Endothelial cell of umbilical vein (primary cell): ENCODE measurements around the gene C10orf71. TPM values are rescaled to one million over a fixed set of nuclear protein-coding genes. Genes with fewer than 3 reads are reported as not detected.

ENCODE experiments used
- BruUV-seq: library from RNA; stranded (reverse); fragments of 400-500 nt; replicated peaks from 2 replicates; lab custom pipeline; 2021; lab: Mats Ljungman, UMichigan
- CTCF ChIA-PET: fragments of 300-600, 350-600 bp; sonication (Branson Sonifier 250); formaldehyde crosslinking; loops from one replicate; lab custom pipeline; 2021; ENCODE audit warnings: antibody characterized with exemption, inconsistent platforms; lab: Charles Lee
- POLR2A ChIA-PET: fragments of 300-600, 350-600 bp; sonication (Branson Sonifier 250); formaldehyde crosslinking; loops from one replicate; lab custom pipeline; 2021; ENCODE audit warnings: antibody characterized with exemption, inconsistent platforms; lab: Charles Lee
- DNase-seq: peaks from one replicate; pipeline ENCODE4 v3.0.0-alpha.2; 2011; ENCODE audit warnings: low read depth, low spot score
- FAIRE-seq: peaks from 2 replicates; lab custom pipeline; 2011; peaks lifted over from hg19 to GRCh38; lab: Jason Lieb, UNC
- H2AFZ ChIP-seq: 2 replicates; pipeline ENCODE4 v1.6.0; 2012; ENCODE audit warnings: low read depth, low read length, control low read depth, inconsistent platforms
- H3K27ac ChIP-seq: 2 replicates; pipeline ENCODE4 v1.5.1; 2011; ENCODE audit warnings: low read depth, mild to moderate bottlenecking, control low read depth, low read length, moderate library complexity; ENCODE audit not compliant: insufficient read depth
- H3K27me3 ChIP-seq, 2 experiments: 2 replicates each; pipeline versions ENCODE4 v1.6.0 to v1.6.1; 2011; ENCODE audit warnings: low read length in 2 of 2, mixed read lengths in 1 of 2; ENCODE audit not compliant: control insufficient read depth in 2 of 2, insufficient read depth in 2 of 2
- H3K36me3 ChIP-seq, 2 experiments: 2 replicates in 1 of 2; 3 replicates in 1 of 2; pipeline ENCODE4 v1.5.1; 2011; ENCODE audit warnings: low read length in 2 of 2, mild to moderate bottlenecking in 1 of 2, moderate library complexity in 1 of 2; ENCODE audit not compliant: control insufficient read depth in 2 of 2, insufficient read depth in 2 of 2; ENCODE audit errors: extremely low read depth in 1 of 2
- H3K4me1 ChIP-seq: 3 replicates; pipeline ENCODE4 v1.5.1; 2011; ENCODE audit warnings: mild to moderate bottlenecking, low read length; ENCODE audit not compliant: control insufficient read depth, insufficient read depth; ENCODE audit errors: extremely low read depth
- H3K4me2 ChIP-seq: 2 replicates; pipeline ENCODE4 v1.6.1; 2011; ENCODE audit warnings: low read length, control low read depth, mixed read lengths; ENCODE audit not compliant: insufficient read depth
- H3K4me3 ChIP-seq, 3 experiments: fragments of 200-600 bp in 1 of 3; sonication (generic), shearing (Covaris generic) in 1 of 3; replicated peaks in 1 of 3; 2 replicates each; pipeline ENCODE4 v1.5.1; 2011 to 2016; ENCODE audit warnings: control low read depth in 3 of 3, low read length in 3 of 3, mild to moderate bottlenecking in 2 of 3, inconsistent platforms in 1 of 3, low read depth in 1 of 3, moderate library complexity in 1 of 3; ENCODE audit not compliant: insufficient read depth in 1 of 3
- H3K79me2 ChIP-seq: 2 replicates; pipeline ENCODE4 v1.6.0; 2012; ENCODE audit warnings: low read length, inconsistent platforms; ENCODE audit not compliant: control insufficient read depth, insufficient read depth
- H3K9ac ChIP-seq: replicated peaks from 2 replicates; pipeline ENCODE3; 2011; ENCODE audit warnings: low read length, control low read depth; ENCODE audit not compliant: insufficient read depth; ENCODE audit errors: extremely low read depth
- H3K9me1 ChIP-seq: replicated peaks from 3 replicates; pipeline ENCODE4 v1.6.0; 2011; ENCODE audit warnings: mild to moderate bottlenecking, low read length; ENCODE audit not compliant: control insufficient read depth, insufficient read depth; ENCODE audit errors: extremely low read depth
- H3K9me3 ChIP-seq: replicated peaks from 2 replicates; pipeline ENCODE4 v1.5.1; 2012; ENCODE audit warnings: low read length, inconsistent platforms; ENCODE audit not compliant: control insufficient read depth, insufficient read depth
- H4K20me1 ChIP-seq: replicated peaks from 2 replicates; pipeline ENCODE3; 2011; ENCODE audit warnings: mild to moderate bottlenecking, low read length; ENCODE audit not compliant: control insufficient read depth, insufficient read depth; ENCODE audit errors: extremely low read depth
- CTCF ChIP-seq, 2 donors: IDR thresholded peaks; 1 replicate in 1 of 2; 2 replicates in 1 of 2; pipeline ENCODE4 v1.5.1; 2011; ENCODE audit warnings: low read length in 2 of 2, mild to moderate bottlenecking in 2 of 2, moderate library complexity in 2 of 2, control low read depth in 1 of 2, inconsistent platforms in 1 of 2, low read depth in 1 of 2; ENCODE audit not compliant: insufficient read depth in 1 of 2; ENCODE audit errors: extremely low read depth in 1 of 2
- EZH2 ChIP-seq: IDR thresholded peaks from 2 replicates; pipeline ENCODE4 v1.6.1; 2012; ENCODE audit warnings: borderline replicate concordance, low read depth, mild to moderate bottlenecking, moderate library complexity, low read length, inconsistent platforms; ENCODE audit not compliant: severe bottlenecking
- GATA2 ChIP-seq: IDR thresholded peaks from 2 replicates; pipeline ENCODE4 v1.7.0; 2011; ENCODE audit warnings: low read depth, mild to moderate bottlenecking, moderate library complexity, mixed read lengths, low read length; ENCODE audit not compliant: insufficient read length, insufficient read depth
- MAX ChIP-seq: IDR thresholded peaks from 2 replicates; pipeline ENCODE4 v1.6.1; 2011; ENCODE audit not compliant: insufficient read depth, insufficient read length
- POLR2A ChIP-seq: IDR thresholded peaks from 2 replicates; pipeline ENCODE4 v1.6.1; 2012; ENCODE audit warnings: low read depth, mild to moderate bottlenecking, control low read depth, low read length
- dilution Hi-C: fragments of 300-500 bp; cut with MboI; formaldehyde crosslinking; loops from one replicate; pipeline ENCODE4 v1.15.0; 2019; ENCODE audit warnings: low sequenced_read_pairs; ENCODE audit not compliant: extremely low pct_ligation_motif_present
- intact Hi-C: fragments of 100-400 bp; cut with micrococcal nuclease; formaldehyde crosslinking; loops from one replicate; pipeline ENCODE4 v1.10.0; 2022
- polyA plus RNA-seq, 4 experiments: library from polyadenylated mRNA; depleted of rRNA in 3 of 4; stranded (reverse) in 3 of 4; unstranded in 1 of 4; fragments of >200 nt; gene quantifications; 2 replicates each; pipeline versions ENCODE4 v1.2.1 to v1.2.3, GENCODE V29; 2011 to 2012; ENCODE audit warnings: missing spikeins in 1 of 4
- total RNA-seq: library from RNA; stranded (reverse); gene quantifications from 2 replicates; pipeline ENCODE4 v1.2.3, GENCODE V29; 2021

C10orf71 gene
- total and polyA plus RNA-seq, 2 donors (not counting 3 experiments of a cell fraction or from before 2014, with no cell fraction given): not detected

GRCh38 chr10:49351669-49352068, 52.7 kb downstream of the C10orf71 start:
- POLR2A ChIA-PET: no interaction called here
- intact Hi-C loops: no loop called here
- no peaks in the 10 kb centered on the region for H3K36me3 ChIP-seq
- no peak overlapping the region for H3K4me3 ChIP-seq
- FAIRE-seq: no peak
- H3K4me2 ChIP-seq: no peak overlapping the region
- TF ChIP-seq POLR2A (no peak), GATA2 (no peak), CTCF (IDR thresholded peaks at IDR 0.05; ENCODE audit: extremely low read depth in 1 of 2, insufficient read depth in 1 of 2, low read depth in 1 of 2, low read length in 2 of 2) (no peak), MAX (no peak), EZH2 (no peak)
- H3K4me1 ChIP-seq: no peaks in the 10 kb centered on the region
- no peaks in the 10 kb centered on the region for H3K9me1 ChIP-seq
- no peak overlapping the region for H3K27ac ChIP-seq
- dilution Hi-C loops: no loop called here
- no peak overlapping the region for H3K9ac ChIP-seq
- H3K79me2 ChIP-seq: no peaks in the 10 kb centered on the region
- H4K20me1 ChIP-seq: no peaks in the 10 kb centered on the region
- no peak for DNase-seq
- H2AFZ ChIP-seq: no peak overlapping the region
- no peaks in the 10 kb centered on the region for H3K9me3 ChIP-seq
- H3K27me3 ChIP-seq: no peaks in the 10 kb centered on the region
- BruUV-seq: no TSS peak
- CTCF ChIA-PET: no interaction called here

- Histone ChIP-seq H3K9ac (no peak overlapping the region), H3K27ac (no peak overlapping the region), H3K4me2 (no peak overlapping the region), H3K9me3 (no peaks in the 10 kb centered on the region), H3K27me3 (peaks cover 0 to 1% of the 10 kb centered on the region in 2 experiments), H2AFZ (no peak overlapping the region), H3K9me1 (no peaks in the 10 kb centered on the region), H3K4me1 (no peaks in the 10 kb centered on the region), H3K36me3 (no peaks in the 10 kb centered on the region), H3K4me3 (no peak overlapping the region), H3K79me2 (no peaks in the 10 kb centered on the region), H4K20me1 (no peaks in the 10 kb centered on the region)
- no peak for DNase-seq
- BruUV-seq: no TSS peak
- no peak for FAIRE-seq
- intact Hi-C loops (no loop called here), dilution Hi-C loops (no loop called here)
- TF ChIP-seq MAX: no peak
- TF ChIP-seq CTCF (IDR thresholded peaks at IDR 0.05; ENCODE audit: extremely low read depth in 1 of 2, insufficient read depth in 1 of 2, low read depth in 1 of 2, low read length in 2 of 2): no peak
- TF ChIP-seq EZH2: no peak
- ChIA-PET POLR2A (no interaction called here), CTCF (no interaction called here)
Measured at GRCh38 chr10:49352323-49352722, 53.4 kb downstream of the C10orf71 start.
